Lower lobe of right lung (tissue), 2 donors: ENCODE measurements around the gene SYT15. TPM values are rescaled to one million over a fixed set of nuclear protein-coding genes. Genes with fewer than 3 reads are reported as not detected.
A peak's percentile ranks its signal among the peaks of the same experiment; 100 is the strongest.
"Not testable (repeated sequence)": the region's sequence is repeated elsewhere in the genome, so short reads cannot be mapped to it uniquely, and the experiment has no call there.

Experiments used
- ATAC-seq, 2 donors: fragments of 200-7000 bp; cut with Tn5 transposase; one replicate each; pipeline ENCODE4 v1.9.1; 2020 to 2022; ENCODE audit warnings: mild to moderate bottlenecking in 2 of 2, moderate library complexity in 2 of 2
- DNase-seq: peaks from one replicate; pipeline ENCODE4 v3.0.0-alpha.2; 2020
- H3K27ac ChIP-seq: fragments of 200-600 bp; one replicate; pipeline ENCODE4 v1.8.0; 2022
- H3K27me3 ChIP-seq: fragments of 200-600 bp; one replicate; pipeline ENCODE4 v1.8.0; 2022; ENCODE audit warnings: low read depth
- H3K36me3 ChIP-seq: fragments of 200-600 bp; one replicate; pipeline ENCODE4 v1.8.0; 2022; ENCODE audit warnings: mild to moderate bottlenecking
- H3K4me1 ChIP-seq: fragments of 200-600 bp; one replicate; pipeline ENCODE4 v1.8.0; 2022
- H3K4me3 ChIP-seq: fragments of 200-600 bp; one replicate; pipeline ENCODE4 v1.8.0; 2022; ENCODE audit warnings: mild to moderate bottlenecking
- H3K9me3 ChIP-seq: fragments of 200-600 bp; one replicate; pipeline ENCODE4 v1.8.0; 2022
- CTCF ChIP-seq: fragments of 200-600 bp; IDR thresholded peaks from one replicate; pipeline ENCODE4 v1.8.0; 2022; ENCODE audit warnings: antibody characterized with exemption, mild to moderate bottlenecking
- intact Hi-C: fragments of 100-400 bp; cut with DNase I; formaldehyde crosslinking; loops from one replicate; pipeline ENCODE4 v1.11.0; 2022
- total RNA-seq: library from RNA; stranded (reverse); fragmentation: NEBNext Ultra II Directional; extraction: Animal tissue kit (Norgen Biotek cat#: 25700); gene quantifications from one replicate; pipeline ENCODE4 v1.2.1, GENCODE V29; 2021
- donor health status: DM: no; HTN: yes; CAD: no; lungs with severe emphysema.

SYT15 gene
- total RNA-seq, 1 donor from 2014 or later: 34.5 TPM

GRCh38 chr10:46588221-46588620, 9.3 kb downstream of the SYT15 start:
- H3K36me3 ChIP-seq, H3K4me3 ChIP-seq, H3K9me3 ChIP-seq, H3K27me3 ChIP-seq, H3K27ac ChIP-seq, DNase-seq, H3K4me1 ChIP-seq, intact Hi-C loops: not testable (repeated sequence)
- peak; percentile 3 to 8 for ATAC-seq

GRCh38 chr10:46589589-46589988, 10.7 kb downstream of the SYT15 start:
- H3K36me3 ChIP-seq, H3K27me3 ChIP-seq, intact Hi-C loops, H3K27ac ChIP-seq, H3K4me1 ChIP-seq, H3K9me3 ChIP-seq, DNase-seq, H3K4me3 ChIP-seq: not testable (repeated sequence)
- peak; percentile 32 to 68 for ATAC-seq

- ATAC-seq: peak; percentile 55 to 66
- H3K27ac ChIP-seq, H3K4me3 ChIP-seq, intact Hi-C loops, H3K9me3 ChIP-seq, DNase-seq, H3K4me1 ChIP-seq, H3K27me3 ChIP-seq, H3K36me3 ChIP-seq: not testable (repeated sequence)
These were observed 12.1 kb downstream of the SYT15 start for GRCh38 chr10:46591053-46591452.

GRCh38 chr10:46593307-46593706, 14.4 kb downstream of the SYT15 start:
- H3K4me3 ChIP-seq, H3K27me3 ChIP-seq, intact Hi-C loops, H3K4me1 ChIP-seq, H3K27ac ChIP-seq, H3K36me3 ChIP-seq, H3K9me3 ChIP-seq, DNase-seq, ATAC-seq: not testable (repeated sequence)

- H3K9me3 ChIP-seq, H3K4me1 ChIP-seq, intact Hi-C loops, H3K36me3 ChIP-seq, H3K27ac ChIP-seq, DNase-seq, H3K4me3 ChIP-seq, H3K27me3 ChIP-seq: not testable (repeated sequence)
- peak; percentile 31 to 68 for ATAC-seq
These were observed 15.6 kb downstream of the SYT15 start for GRCh38 chr10:46594453-46595063.

GRCh38 chr10:46596570-46596969, 17.6 kb downstream of the SYT15 start:
- ATAC-seq: peak in 1 of 2 donors; percentile 11
- intact Hi-C loops, H3K27me3 ChIP-seq, H3K9me3 ChIP-seq, DNase-seq, H3K4me1 ChIP-seq, H3K36me3 ChIP-seq: not testable (repeated sequence)
- H3K4me3 ChIP-seq: peak overlapping the region; percentile 42
- peak overlapping the region; percentile 31 for H3K27ac ChIP-seq

GRCh38 chr10:46597616-46598246, 18.8 kb downstream of the SYT15 start:
- H3K27ac ChIP-seq: peak overlapping the region; percentile 62
- H3K27me3 ChIP-seq, H3K4me1 ChIP-seq, H3K36me3 ChIP-seq, intact Hi-C loops, H3K9me3 ChIP-seq: not testable (repeated sequence)
- DNase-seq (peak; percentile 60), ATAC-seq (peak; percentile 90 to 97)
- H3K4me3 ChIP-seq: peak overlapping the region; percentile 52
- TF ChIP-seq CTCF: peak; percentile 14

GRCh38 chr10:46600516-46600915, 21.6 kb downstream of the SYT15 start:
- H3K27me3 ChIP-seq, H3K4me1 ChIP-seq, H3K9me3 ChIP-seq, H3K4me3 ChIP-seq, H3K27ac ChIP-seq, DNase-seq, H3K36me3 ChIP-seq, intact Hi-C loops: not testable (repeated sequence)
- ATAC-seq: peak in 1 of 2 donors; percentile 6

GRCh38 chr10:46615540-46615939, 36.6 kb downstream of the SYT15 start:
- H3K4me1 ChIP-seq, H3K36me3 ChIP-seq, intact Hi-C loops, H3K27me3 ChIP-seq, DNase-seq, H3K9me3 ChIP-seq, H3K4me3 ChIP-seq, H3K27ac ChIP-seq: not testable (repeated sequence)
- ATAC-seq: peak in 1 of 2 donors; percentile 48

- H3K9me3 ChIP-seq, DNase-seq, H3K4me3 ChIP-seq, intact Hi-C loops, H3K4me1 ChIP-seq, H3K36me3 ChIP-seq, H3K27ac ChIP-seq, H3K27me3 ChIP-seq: not testable (repeated sequence)
- ATAC-seq: peak; percentile 56
These were observed 37.3 kb downstream of the SYT15 start for GRCh38 chr10:46616227-46616626.

GRCh38 chr10:46617134-46617533, 38.2 kb downstream of the SYT15 start:
- peak; percentile 24 to 49 for ATAC-seq
- H3K9me3 ChIP-seq, H3K27ac ChIP-seq, H3K36me3 ChIP-seq, H3K4me1 ChIP-seq, intact Hi-C loops, DNase-seq, H3K27me3 ChIP-seq, H3K4me3 ChIP-seq: not testable (repeated sequence)

- H3K27me3 ChIP-seq, H3K9me3 ChIP-seq, DNase-seq, ATAC-seq, H3K27ac ChIP-seq, intact Hi-C loops, H3K36me3 ChIP-seq, H3K4me3 ChIP-seq, H3K4me1 ChIP-seq: not testable (repeated sequence)
These were observed 39.0 kb downstream of the SYT15 start for GRCh38 chr10:46617913-46618312.

GRCh38 chr10:46623899-46624654, 45.1 kb downstream of the SYT15 start:
- H3K27me3 ChIP-seq, DNase-seq, H3K27ac ChIP-seq, H3K36me3 ChIP-seq, H3K4me1 ChIP-seq, H3K4me3 ChIP-seq, H3K9me3 ChIP-seq, intact Hi-C loops: not testable (repeated sequence)
- peak in 1 of 2 donors; percentile 51 for ATAC-seq
